Ovary (tissue), 3 donors: ENCODE data around the gene MAML2.

Experiments used
- CTCF ChIP-seq, 3 donors: fragments of 450-650 bp in 2 of 3; fragments of 200-600 bp in 1 of 3; IDR thresholded peaks; one replicate each; pipeline versions ENCODE4 v1.5.1 to v1.8.0; 2016 to 2022; ENCODE audit warnings: antibody characterized with exemption in 3 of 3, mild to moderate bottlenecking in 1 of 3
- POLR2A ChIP-seq: fragments of 450-650 bp; IDR thresholded peaks from one replicate; pipeline ENCODE4 v1.6.1; 2017; ENCODE audit warnings: antibody characterized with exemption, mild to moderate bottlenecking, moderate library complexity
- donor health status: DM: no; HTN: no; CAD: no.

- no peak for TF ChIP-seq CTCF (IDR thresholded peaks at IDR 0.05)
- TF ChIP-seq POLR2A: no peak
These were observed 30.8 kb upstream of the MAML2 start for GRCh38 chr11:96373826-96374225.
